ENCODE data around the gene PLEKHA6. TPM values are rescaled to one million over a fixed set of nuclear protein-coding genes. Genes with fewer than 3 reads are reported as not detected.

The PLEKHA6 gene
- polyA plus RNA-seq, 1 experiment = 4.2 TPM

GRCh38 chr1:204275695-204276370 is 83.9 kb downstream of the PLEKHA6 start:
- ChIA-PET POLR2A (no interaction called here), CTCF (interaction anchor here (0.8 to 1.4 kb wide), 2 partner anchors 9 to 87 kb away, joined by 3 read pairs; no protein-coding TSS in a partner anchor)
- Histone ChIP-seq H3K4me3 (ENCODE audit: low read depth, low read length) (no peak overlapping the region), H3K36me3 (ENCODE audit: control insufficient read depth, insufficient read depth, low read length) (peaks cover 7% of the 10 kb centered on the region; the same call in 1 of the 2 replicates), H3K27me3 (ENCODE audit: control insufficient read depth, insufficient read depth, low read length) (peaks cover 10% of the 10 kb centered on the region)
- DNase-seq (ENCODE audit: low read depth) = no peak
- no peak for TF ChIP-seq CTCF (IDR thresholded peaks at IDR 0.05; ENCODE audit: insufficient read depth, low read depth, low read length)

DNA sequence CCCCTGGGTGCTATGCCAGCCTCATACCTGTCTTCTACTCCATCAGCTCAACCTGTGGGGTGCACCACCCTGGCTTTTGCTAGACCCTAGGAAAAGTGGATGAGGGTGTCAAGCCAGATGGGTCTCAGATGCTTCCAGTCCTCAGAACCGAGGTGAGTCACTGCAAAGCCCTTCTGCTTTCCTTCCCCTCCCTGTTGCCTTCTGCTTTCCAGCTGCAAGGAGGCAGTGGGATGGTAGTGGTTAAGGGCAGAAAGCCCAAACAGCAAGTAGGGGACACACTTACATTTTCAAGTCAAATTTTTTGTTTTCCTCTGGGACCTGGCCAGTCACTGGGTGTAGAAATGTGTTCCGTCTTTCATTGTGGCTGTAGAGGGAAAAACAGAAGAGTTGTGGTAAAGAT is 85.3 kb downstream of the PLEKHA6 start:
- CTCF ChIA-PET = interaction anchor here (0.7 to 0.8 kb wide), 2 partner anchors 12 to 90 kb away, joined by 3 read pairs; no protein-coding TSS in a partner anchor
- POLR2A ChIA-PET = no interaction called here

GRCh38 chr1:204272505-204272904 is 87.2 kb downstream of the PLEKHA6 start:
- ChIA-PET POLR2A (no interaction called here), CTCF (interaction anchor here (1.0 to 1.4 kb wide), 4 partner anchors 9 to 110 kb away, joined by 3 to 4 read pairs (median 4); no protein-coding TSS in a partner anchor)
- TF ChIP-seq CTCF (IDR thresholded peaks at IDR 0.05; ENCODE audit: insufficient read depth, low read depth, low read length) = no peak
- Histone ChIP-seq H3K27me3 (ENCODE audit: control insufficient read depth, insufficient read depth, low read length) (peaks cover 5% of the 10 kb centered on the region), H3K36me3 (ENCODE audit: control insufficient read depth, insufficient read depth, low read length) (peaks cover 12% of the 10 kb centered on the region), H3K4me3 (ENCODE audit: low read depth, low read length) (no peak overlapping the region)
- no peak for DNase-seq (ENCODE audit: low read depth)

More for the DNA sequence above, 85.3 kb downstream of the PLEKHA6 start:
- no peak for TF ChIP-seq CTCF (IDR thresholded peaks at IDR 0.05; ENCODE audit: insufficient read depth, low read depth, low read length)
- H3K27me3 ChIP-seq (ENCODE audit: control insufficient read depth, insufficient read depth, low read length) = peaks cover 10% of the 10 kb centered on the region
- DNase-seq (ENCODE audit: low read depth) = no peak
- H3K36me3 ChIP-seq (ENCODE audit: control insufficient read depth, insufficient read depth, low read length) = peaks cover 8% of the 10 kb centered on the region; the same call in 1 of the 2 replicates
- no peak overlapping the region for H3K4me3 ChIP-seq (ENCODE audit: low read depth, low read length)

GRCh38 chr1:204271970-204272369 is 87.8 kb downstream of the PLEKHA6 start:
- no peak for DNase-seq (ENCODE audit: low read depth)
- Histone ChIP-seq H3K4me3 (ENCODE audit: low read depth, low read length) (no peak overlapping the region), H3K27me3 (ENCODE audit: control insufficient read depth, insufficient read depth, low read length) (peaks cover 1% of the 10 kb centered on the region; the same call in 1 of the 2 replicates), H3K36me3 (ENCODE audit: control insufficient read depth, insufficient read depth, low read length) (peaks cover 10% of the 10 kb centered on the region)
- CTCF ChIA-PET = interaction anchor here (1.0 to 1.3 kb wide), 2 partner anchors 10 to 34 kb away, joined by 3 to 4 read pairs; no protein-coding TSS in a partner anchor
- POLR2A ChIA-PET = no interaction called here
- TF ChIP-seq CTCF (IDR thresholded peaks at IDR 0.05; ENCODE audit: insufficient read depth, low read depth, low read length) = no peak

DNA sequence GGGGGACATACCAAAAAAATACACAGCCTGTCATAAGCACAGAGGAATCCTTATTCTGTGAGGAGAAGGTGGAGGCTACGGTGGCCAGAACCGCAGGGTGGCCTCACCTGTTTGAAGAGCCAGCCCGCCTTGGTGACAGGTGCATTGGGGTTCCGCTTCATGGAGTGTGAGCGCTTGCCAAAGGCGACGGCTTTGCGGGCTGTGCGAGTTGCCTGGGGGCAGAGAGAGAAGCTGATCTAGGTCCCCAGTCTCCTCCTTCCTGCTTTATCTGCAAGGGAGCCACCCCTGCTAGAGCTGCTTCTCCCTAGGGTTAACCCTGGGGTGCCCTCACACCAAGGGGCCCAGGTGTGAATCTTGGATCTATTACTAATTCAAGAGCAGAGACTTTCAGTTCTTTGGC is 91.6 kb downstream of the PLEKHA6 start:
- CTCF ChIA-PET = interaction anchor here (0.8 to 1.7 kb wide), 2 partner anchors 12 to 77 kb away, joined by 5 to 6 read pairs; no protein-coding TSS in a partner anchor
- no peak for TF ChIP-seq CTCF (IDR thresholded peaks at IDR 0.05; ENCODE audit: insufficient read depth, low read depth, low read length)
- Histone ChIP-seq H3K4me3 (ENCODE audit: low read depth, low read length) (no peak overlapping the region), H3K36me3 (ENCODE audit: control insufficient read depth, insufficient read depth, low read length) (peaks cover 7% of the 10 kb centered on the region), H3K27me3 (ENCODE audit: control insufficient read depth, insufficient read depth, low read length) (no peaks in the 10 kb centered on the region)
- POLR2A ChIA-PET = no interaction called here
- DNase-seq (ENCODE audit: low read depth) = no peak
